C4-2B (cell line): ENCODE data around the gene PHACTR1.

Experiments used
- CTCF ChIP-seq: fragments of 450-650 bp; conservative IDR thresholded peaks from 2 replicates; pipeline ENCODE4 v1.5.1; 2017; ENCODE audit warnings: mild to moderate bottlenecking
- ZFX ChIP-seq: fragments of 450-650 bp; IDR thresholded peaks from 2 replicates; pipeline ENCODE4 v1.6.1; 2017

DNA sequence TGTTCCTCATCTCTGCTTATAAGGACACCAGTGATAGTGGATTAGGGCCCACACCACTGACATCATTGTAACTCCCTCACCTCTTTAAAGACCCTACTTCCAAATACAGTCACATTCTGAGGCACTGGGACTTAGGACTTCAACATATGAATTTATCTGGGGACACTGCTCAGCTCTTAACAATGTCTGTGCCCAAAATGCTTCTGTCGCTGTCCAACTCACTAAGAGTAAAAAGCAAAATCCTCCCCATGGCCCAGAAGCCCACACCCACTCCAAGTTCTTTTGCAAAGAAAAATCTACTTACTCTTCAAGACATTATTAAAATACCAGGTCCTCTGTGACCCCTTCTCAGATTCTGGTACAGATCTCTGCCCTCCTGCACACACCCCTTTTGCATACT, 495.5 kb downstream of the PHACTR1 start:
- no peak for TF ChIP-seq CTCF
- TF ChIP-seq ZFX: no peak
